Medulla oblongata (tissue), 1 donor: Measurements from ENCODE around the gene BRICD5.
A peak's percentile ranks its signal among the peaks of the same experiment; 100 is the strongest.
"Not testable (repeated sequence)": the region's sequence is repeated elsewhere in the genome, so short reads cannot be mapped to it uniquely, and the experiment has no call there.

Experiments
- DNase-seq: peaks from one replicate; pipeline ENCODE4 v3.0.0-alpha.2; 2015; ENCODE audit errors: extremely low spot score

BRICD5 gene

GRCh38 chr16:2223221-2223941 lies 12.7 kb upstream of the BRICD5 start, which contains the start of gene E4F1:
E4F1 (plus strand) TSS chr16:2223591; CDS start chr16:2223614, 23 bp downstream.
- DNase-seq = peak; percentile 98

GRCh38 chr16:2216330-2216729 lies 5.7 kb upstream of the BRICD5 start:
- no peak for DNase-seq

GRCh38 chr16:2214719-2214968 lies 4.0 kb upstream of the BRICD5 start, which contains the start of gene PGP:
PGP (minus strand) TSS chr16:2214840; CDS start chr16:2214777, 63 bp downstream.
- DNase-seq = no peak

GRCh38 chr16:2213817-2214718 lies 3.4 kb upstream of the BRICD5 start:
- no peak for DNase-seq

- no peak for DNase-seq
These were observed 2.0 kb upstream of the BRICD5 start for GRCh38 chr16:2212362-2213324.

GRCh38 chr16:2211923-2212347 lies 1.3 kb upstream of the BRICD5 start:
- no peak for DNase-seq

- no peak for DNase-seq
These were observed 692 bp downstream of the BRICD5 start for GRCh38 chr16:2210009-2210332.

GRCh38 chr16:2209258-2210008 lies 1.2 kb downstream of the BRICD5 start:
- no peak for DNase-seq

- no peak for DNase-seq
These were observed 1.9 kb downstream of the BRICD5 start for GRCh38 chr16:2208772-2209171.

GRCh38 chr16:2208308-2208707 lies 2.4 kb downstream of the BRICD5 start:
- no peak for DNase-seq

- no peak for DNase-seq
These were observed 2.8 kb downstream of the BRICD5 start for GRCh38 chr16:2207872-2208271.

GRCh38 chr16:2206780-2207433 lies 3.8 kb downstream of the BRICD5 start:
- no peak for DNase-seq

GRCh38 chr16:2206420-2206779 lies 4.3 kb downstream of the BRICD5 start:
- DNase-seq = no peak

GRCh38 chr16:2205967-2206313 lies 4.7 kb downstream of the BRICD5 start:
- DNase-seq = no peak

- peak; percentile 90 for DNase-seq
These were observed 5.3 kb downstream of the BRICD5 start, which contains the start of gene MLST8 for GRCh38 chr16:2205104-2205966. MLST8 (plus strand) TSS chr16:2205454; CDS start chr16:2206086, 632 bp downstream.

GRCh38 chr16:2204416-2205103 lies 6.1 kb downstream of the BRICD5 start:
- no peak for DNase-seq

GRCh38 chr16:2203119-2203688 lies 7.5 kb downstream of the BRICD5 start:
- not testable (repeated sequence) for DNase-seq

GRCh38 chr16:2200313-2200712 lies 10.3 kb downstream of the BRICD5 start:
- DNase-seq = no peak

- no peak for DNase-seq
These were observed 11.0 kb downstream of the BRICD5 start for GRCh38 chr16:2199621-2200139.
